ENCODE data around the gene SUPT4H1.

GRCh38 chr17:58384897-58385296 is 32.9 kb upstream of the SUPT4H1 start:
- TF ChIP-seq, protein P1, sequence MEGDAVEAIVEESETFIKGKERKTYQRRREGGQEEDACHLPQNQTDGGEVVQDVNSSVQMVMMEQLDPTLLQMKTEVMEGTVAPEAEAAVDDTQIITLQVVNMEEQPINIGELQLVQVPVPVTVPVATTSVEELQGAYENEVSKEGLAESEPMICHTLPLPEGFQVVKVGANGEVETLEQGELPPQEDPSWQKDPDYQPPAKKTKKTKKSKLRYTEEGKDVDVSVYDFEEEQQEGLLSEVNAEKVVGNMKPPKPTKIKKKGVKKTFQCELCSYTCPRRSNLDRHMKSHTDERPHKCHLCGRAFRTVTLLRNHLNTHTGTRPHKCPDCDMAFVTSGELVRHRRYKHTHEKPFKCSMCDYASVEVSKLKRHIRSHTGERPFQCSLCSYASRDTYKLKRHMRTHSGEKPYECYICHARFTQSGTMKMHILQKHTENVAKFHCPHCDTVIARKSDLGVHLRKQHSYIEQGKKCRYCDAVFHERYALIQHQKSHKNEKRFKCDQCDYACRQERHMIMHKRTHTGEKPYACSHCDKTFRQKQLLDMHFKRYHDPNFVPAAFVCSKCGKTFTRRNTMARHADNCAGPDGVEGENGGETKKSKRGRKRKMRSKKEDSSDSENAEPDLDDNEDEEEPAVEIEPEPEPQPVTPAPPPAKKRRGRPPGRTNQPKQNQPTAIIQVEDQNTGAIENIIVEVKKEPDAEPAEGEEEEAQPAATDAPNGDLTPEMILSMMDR (IDR thresholded peaks at IDR 0.05) = no peak
- TF ChIP-seq POLR2AphosphoS5 (IDR thresholded peaks at IDR 0.05; ENCODE audit: low read depth, low read length) (no peak), SIN3A (IDR thresholded peaks at IDR 0.05; ENCODE audit: borderline replicate concordance, insufficient read depth, low read depth, low read length) (no peak), REST (IDR thresholded peaks at IDR 0.05; ENCODE audit: insufficient read depth in 1 of 2, low read depth in 2 of 2, low read length in 1 of 2) (no peak)

Measured in Panc1 (cell line).